Measurements from ENCODE around the gene ESYT2. TPM values are rescaled to one million over a fixed set of nuclear protein-coding genes. Genes with fewer than 3 reads are reported as not detected.

The ESYT2 gene
- total RNA-seq, 1 experiment from 2014 or later, result 164 TPM

GRCh38 chr7:158746957-158747356, 82.4 kb downstream of the ESYT2 start:
- DNase-seq (ENCODE audit: low read depth), result no peak

GRCh38 chr7:158745057-158745715, 84.1 kb downstream of the ESYT2 start:
- DNase-seq (ENCODE audit: low read depth), result no peak

- DNase-seq (ENCODE audit: low read depth), result no peak
Measured at GRCh38 chr7:158744070-158744469, 85.2 kb downstream of the ESYT2 start.

GRCh38 chr7:158743219-158743618, 86.1 kb downstream of the ESYT2 start:
- no peak for DNase-seq (ENCODE audit: low read depth)

- DNase-seq (ENCODE audit: low read depth), result no peak
Measured at GRCh38 chr7:158742065-158742821, 87.1 kb downstream of the ESYT2 start.

GRCh38 chr7:158741294-158741666, 88.0 kb downstream of the ESYT2 start:
- no peak for DNase-seq (ENCODE audit: low read depth)

GRCh38 chr7:158740657-158741293, 88.5 kb downstream of the ESYT2 start:
- DNase-seq (ENCODE audit: low read depth), result peak; percentile 78

GRCh38 chr7:158740013-158740656, 89.2 kb downstream of the ESYT2 start:
- peak; percentile 83 for DNase-seq (ENCODE audit: low read depth)

GRCh38 chr7:158738841-158739240, 90.5 kb downstream of the ESYT2 start:
- no peak for DNase-seq (ENCODE audit: low read depth)

GRCh38 chr7:158737064-158737695, 92.1 kb downstream of the ESYT2 start:
- no peak for DNase-seq (ENCODE audit: low read depth)

- no peak for DNase-seq (ENCODE audit: low read depth)
Measured at GRCh38 chr7:158735935-158736334, 93.4 kb downstream of the ESYT2 start.

GRCh38 chr7:158734861-158735260, 94.4 kb downstream of the ESYT2 start:
- DNase-seq (ENCODE audit: low read depth), result peak; percentile 65

- no peak for DNase-seq (ENCODE audit: low read depth)
Measured at GRCh38 chr7:158733775-158734494, 95.4 kb downstream of the ESYT2 start.

- DNase-seq (ENCODE audit: low read depth), result no peak
Measured at GRCh38 chr7:158733220-158733519, 96.1 kb downstream of the ESYT2 start.

- no peak for DNase-seq (ENCODE audit: low read depth)
Measured at GRCh38 chr7:158732494-158733219, 96.7 kb downstream of the ESYT2 start.

- no peak for DNase-seq (ENCODE audit: low read depth)
Measured at GRCh38 chr7:158731761-158732160, 97.5 kb downstream of the ESYT2 start.

- no peak for DNase-seq (ENCODE audit: low read depth)
Measured at GRCh38 chr7:158730383-158731346, 98.6 kb downstream of the ESYT2 start.

GRCh38 chr7:158729646-158730382, 99.5 kb downstream of the ESYT2 start:
- DNase-seq (ENCODE audit: low read depth), result no peak
